Prostate gland (tissue), 2 donors: ENCODE measurements around the gene ESF1. TPM values are rescaled to one million over a fixed set of nuclear protein-coding genes. Genes with fewer than 3 reads are reported as not detected.
A peak's percentile ranks its signal among the peaks of the same experiment; 100 is the strongest.

ENCODE experiments used
- DNase-seq: peaks from one replicate; pipeline ENCODE4 v3.0.0-alpha.2; 2019; ENCODE audit warnings: low spot score
- H3K27ac ChIP-seq, 2 donors: fragments of 200-600 bp; sonication (generic); 2 replicates each; pipeline ENCODE4 v1.5.1; 2017 to 2019
- H3K27me3 ChIP-seq: fragments of 200-600 bp; sonication (generic); replicated peaks from 2 replicates; pipeline ENCODE4 v1.5.1; 2019; ENCODE audit not compliant: insufficient read depth
- H3K36me3 ChIP-seq, 2 donors: fragments of 200-600 bp; sonication (generic); 1 replicate in 1 of 2; 2 replicates in 1 of 2; pipeline versions ENCODE4 v1.5.1 to v1.8.1; 2017 to 2019
- H3K4me1 ChIP-seq: fragments of 200-600 bp; sonication (generic); replicated peaks from 2 replicates; pipeline ENCODE4 v1.5.1; 2019
- H3K4me3 ChIP-seq, 2 donors: fragments of 200-600 bp; sonication (generic); 2 replicates each; pipeline ENCODE4 v1.5.1; 2017 to 2019
- H3K9me3 ChIP-seq: fragments of 200-600 bp; sonication (generic); 2 replicates; pipeline ENCODE4 v1.5.1; 2017
- POLR2A ChIP-seq: fragments of 450-650 bp; IDR thresholded peaks from one replicate; pipeline ENCODE4 v1.6.1; 2016; ENCODE audit warnings: antibody characterized with exemption, mild to moderate bottlenecking
- POLR2AphosphoS5 ChIP-seq: sonication (generic); formaldehyde crosslinking; IDR thresholded peaks from one replicate; pipeline ENCODE4 v1.6.1; 2017; ENCODE audit warnings: antibody characterized with exemption
- WGBS: methylation state at CpG from one replicate; pipeline ENCODE4 v1.1.5; 2018; 5-methylcytosine and 5-hydroxymethylcytosine counted together
- intact Hi-C: fragments of 100-400 bp; cut with DNase I; formaldehyde crosslinking; loops from one replicate; pipeline ENCODE4 v1.14.2; 2022
- total RNA-seq, 2 donors: library from RNA; depleted of rRNA; stranded (reverse); fragments of >200 nt; gene quantifications; one replicate each; pipeline ENCODE4 v1.1.0, GENCODE V29; 2016
- TF ChIP-seq, protein P1 (sequence below), 4 experiments: fragments of 200-600 bp in 2 of 4; fragments of 450-650 bp in 2 of 4; sonication (generic) in 2 of 4; IDR thresholded peaks; 1 replicate in 3 of 4; 2 replicates in 1 of 4; pipeline ENCODE4 v1.5.1; 2016 to 2019; ENCODE audit warnings: antibody characterized with exemption in 4 of 4, mild to moderate bottlenecking in 2 of 4, moderate library complexity in 2 of 4

ESF1 gene
- total RNA-seq, 2 donors from 2014 or later, result 6.2 to 13.3 TPM

GRCh38 chr20:13822459-13822858, 37.7 kb upstream of the ESF1 start:
- DNase-seq, result no peak
- 71% methylated on average over 2 of the region's 2 CpGs for WGBS
- Histone ChIP-seq H3K36me3 (no peaks in the 10 kb centered on the region), H3K9me3 (no peaks in the 10 kb centered on the region), H3K27me3 (no peaks in the 10 kb centered on the region), H3K4me1 (no peaks in the 10 kb centered on the region), H3K27ac (no peak overlapping the region), H3K4me3 (no peak overlapping the region)
- TF ChIP-seq POLR2A (no peak), POLR2AphosphoS5 (no peak)
- TF ChIP-seq, protein P1, sequence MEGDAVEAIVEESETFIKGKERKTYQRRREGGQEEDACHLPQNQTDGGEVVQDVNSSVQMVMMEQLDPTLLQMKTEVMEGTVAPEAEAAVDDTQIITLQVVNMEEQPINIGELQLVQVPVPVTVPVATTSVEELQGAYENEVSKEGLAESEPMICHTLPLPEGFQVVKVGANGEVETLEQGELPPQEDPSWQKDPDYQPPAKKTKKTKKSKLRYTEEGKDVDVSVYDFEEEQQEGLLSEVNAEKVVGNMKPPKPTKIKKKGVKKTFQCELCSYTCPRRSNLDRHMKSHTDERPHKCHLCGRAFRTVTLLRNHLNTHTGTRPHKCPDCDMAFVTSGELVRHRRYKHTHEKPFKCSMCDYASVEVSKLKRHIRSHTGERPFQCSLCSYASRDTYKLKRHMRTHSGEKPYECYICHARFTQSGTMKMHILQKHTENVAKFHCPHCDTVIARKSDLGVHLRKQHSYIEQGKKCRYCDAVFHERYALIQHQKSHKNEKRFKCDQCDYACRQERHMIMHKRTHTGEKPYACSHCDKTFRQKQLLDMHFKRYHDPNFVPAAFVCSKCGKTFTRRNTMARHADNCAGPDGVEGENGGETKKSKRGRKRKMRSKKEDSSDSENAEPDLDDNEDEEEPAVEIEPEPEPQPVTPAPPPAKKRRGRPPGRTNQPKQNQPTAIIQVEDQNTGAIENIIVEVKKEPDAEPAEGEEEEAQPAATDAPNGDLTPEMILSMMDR (IDR thresholded peaks at IDR 0.05), result no peak
- intact Hi-C loops, result loop anchor here (5.0 kb wide), 1 partner anchor 55 kb away; no protein-coding TSS in a partner anchor

GRCh38 chr20:13821876-13822275, 37.2 kb upstream of the ESF1 start:
- no peaks in the 10 kb centered on the region for H3K4me1 ChIP-seq
- DNase-seq, result no peak
- H3K9me3 ChIP-seq, result no peaks in the 10 kb centered on the region
- no peak overlapping the region for H3K27ac ChIP-seq
- WGBS, result 77% methylated on average over 7 of the region's 7 CpGs
- H3K27me3 ChIP-seq, result no peaks in the 10 kb centered on the region
- H3K4me3 ChIP-seq, result no peak overlapping the region
- TF ChIP-seq POLR2AphosphoS5, result no peak
- TF ChIP-seq, protein P1 (IDR thresholded peaks at IDR 0.05), result no peak
- no peak for TF ChIP-seq POLR2A
- intact Hi-C loops, result loop anchor here (2.0 to 5.0 kb wide), 2 partner anchors 55 to 233 kb away; no protein-coding TSS in a partner anchor
- peaks cover 0 to 3% of the 10 kb centered on the region in 2 donors for H3K36me3 ChIP-seq

DNA sequence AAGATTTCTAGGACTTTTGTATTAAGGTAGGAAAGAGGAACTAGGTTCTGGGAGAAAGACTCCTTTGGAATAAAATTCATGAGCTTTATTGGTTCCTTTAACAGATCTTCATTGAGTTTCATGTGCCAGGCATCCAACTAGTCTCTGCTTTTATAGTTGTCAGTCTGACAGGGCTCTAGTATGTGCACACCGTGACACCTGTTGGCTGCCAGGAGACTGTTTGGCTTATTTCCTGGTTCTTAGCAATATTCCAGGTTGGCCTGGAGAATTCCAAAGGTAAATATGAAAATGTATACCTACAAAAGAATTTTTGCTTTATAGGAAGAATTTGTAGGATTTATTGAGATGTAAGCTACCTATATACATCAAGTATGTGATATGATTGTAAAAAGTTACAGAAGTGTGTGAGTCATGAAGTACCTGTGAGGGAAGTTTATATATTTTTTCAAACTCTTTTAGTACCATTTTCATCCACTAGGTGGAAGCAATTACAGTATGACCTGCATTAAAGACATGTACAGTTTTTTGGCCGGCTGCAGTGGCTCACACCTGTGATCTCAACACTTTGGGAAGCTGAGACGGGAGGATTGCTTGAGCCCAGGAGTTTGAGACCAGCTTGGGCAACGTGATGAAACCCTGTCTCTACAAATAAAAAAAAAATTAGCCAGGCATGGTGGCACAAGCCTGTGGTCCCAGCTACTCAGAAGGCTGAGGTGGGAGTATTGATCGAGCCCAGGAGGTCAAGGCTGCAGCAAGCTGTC, 35.3 kb upstream of the ESF1 start:
- Histone ChIP-seq H3K9me3 (no peaks in the 10 kb centered on the region), H3K27ac (no peak overlapping the region), H3K36me3 (peaks cover 0 to 5% of the 10 kb centered on the region in 2 donors), H3K4me1 (no peaks in the 10 kb centered on the region), H3K4me3 (no peak overlapping the region), H3K27me3 (no peaks in the 10 kb centered on the region)
- WGBS, result 28% methylated on average over 5 of the region's 5 CpGs
- intact Hi-C loops, result loop anchor here (2.0 to 5.0 kb wide), 2 partner anchors 57 to 235 kb away; no protein-coding TSS in a partner anchor
- TF ChIP-seq POLR2A, result no peak
- peak; percentile 38 for TF ChIP-seq POLR2AphosphoS5
- TF ChIP-seq, protein P1 (IDR thresholded peaks at IDR 0.05), result peak; percentile 57 to 86 (median 75)
- peak; percentile 16 for DNase-seq

DNA sequence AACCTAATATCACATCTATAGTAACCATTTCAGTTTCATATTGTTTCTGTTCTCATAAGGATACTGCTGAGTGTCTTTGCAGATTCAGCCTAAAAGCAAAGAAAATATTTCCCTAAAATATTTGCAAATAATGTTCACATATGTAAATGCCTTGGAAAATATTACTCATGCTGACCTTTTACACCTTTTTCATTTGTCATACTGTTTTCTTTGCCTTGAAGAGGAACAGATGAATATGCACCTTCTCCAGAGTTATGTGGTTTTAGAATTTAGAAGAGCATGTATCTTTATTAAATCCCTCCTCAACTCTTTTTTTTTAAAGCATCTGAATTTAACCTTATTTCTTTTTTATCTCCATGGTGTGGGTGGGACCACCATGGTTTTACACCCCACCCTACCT, 32.6 kb upstream of the ESF1 start:
- Histone ChIP-seq H3K9me3 (no peaks in the 10 kb centered on the region), H3K27ac (no peak overlapping the region), H3K36me3 (peaks cover 0 to 5% of the 10 kb centered on the region in 2 donors), H3K4me1 (no peaks in the 10 kb centered on the region), H3K4me3 (no peak overlapping the region), H3K27me3 (no peaks in the 10 kb centered on the region)
- intact Hi-C loops, result loop anchor here (2.0 kb wide), 1 partner anchor 179 kb away; no protein-coding TSS in a partner anchor
- TF ChIP-seq, protein P1 (IDR thresholded peaks at IDR 0.05), result no peak
- no peak for TF ChIP-seq POLR2AphosphoS5
- no peak for TF ChIP-seq POLR2A
- no peak for DNase-seq
